SU-DHL-6 (cell line): ENCODE results near the gene HDAC11.

Experiments used
- H2AFZ ChIP-seq: fragments of 200-600 bp; sonication (generic); 2 replicates; pipeline ENCODE4 v1.6.1; 2014; ENCODE audit warnings: low read depth, mild to moderate bottlenecking, moderate library complexity, mixed read lengths, antibody characterized with exemption, low read length; ENCODE audit not compliant: severe bottlenecking
- H3F3A ChIP-seq: fragments of 200-600 bp; shearing (Covaris generic); 2 replicates; pipeline ENCODE4 v1.6.0; 2016; ENCODE audit warnings: antibody characterized with exemption, mild to moderate bottlenecking; ENCODE audit not compliant: insufficient read depth
- H3K27ac ChIP-seq: fragments of 200-600 bp; sonication (generic); 2 replicates; pipeline ENCODE4 v1.5.1; 2016; ENCODE audit warnings: low read depth, mild to moderate bottlenecking, low read length, moderate library complexity, mixed read lengths
- H3K27me3 ChIP-seq: fragments of 200-600 bp; sonication (generic), shearing (Covaris generic); 2 replicates; pipeline ENCODE4 v1.6.0; 2014; ENCODE audit warnings: mild to moderate bottlenecking, low read length
- H3K36me3 ChIP-seq: fragments of 200-600 bp; sonication (generic); 2 replicates; pipeline ENCODE4 v1.6.1; 2014; ENCODE audit warnings: mild to moderate bottlenecking, low read length, mixed read lengths
- H3K4me2 ChIP-seq: fragments of 300-600, 200-600 bp; shearing (Covaris generic), sonication (generic); 2 replicates; pipeline ENCODE4 v1.6.0; 2014; ENCODE audit warnings: low read length, low read depth, mild to moderate bottlenecking; ENCODE audit not compliant: poor library complexity, severe bottlenecking
- H3K4me3 ChIP-seq: fragments of 200-600 bp; sonication (generic); 2 replicates; pipeline ENCODE4 v1.5.1; 2014; ENCODE audit warnings: antibody characterized with exemption, low read length, mild to moderate bottlenecking, mixed read lengths; ENCODE audit not compliant: insufficient read depth, poor library complexity, severe bottlenecking
- H3K79me2 ChIP-seq: fragments of 200-600 bp; sonication (generic); 2 replicates; pipeline ENCODE4 v1.6.1; 2014; ENCODE audit warnings: mild to moderate bottlenecking, low read length, moderate library complexity; ENCODE audit not compliant: insufficient read depth
- H3K9ac ChIP-seq: fragments of 200-600 bp; sonication (generic); 2 replicates; pipeline ENCODE4 v1.7.0; 2014; ENCODE audit warnings: mild to moderate bottlenecking, low read length
- H3K9me2 ChIP-seq: fragments of 200-600 bp; sonication (generic); replicated peaks from 2 replicates; pipeline ENCODE4 v1.6.1; 2014; ENCODE audit warnings: low read length; ENCODE audit not compliant: insufficient read depth
- H3K9me3 ChIP-seq: fragments of 200-600 bp; sonication (generic); 2 replicates; pipeline ENCODE4 v1.6.1; 2014; ENCODE audit warnings: low read length, mixed read lengths; ENCODE audit not compliant: insufficient read depth
- H4K20me1 ChIP-seq: fragments of 200-600 bp; sonication (generic); 2 replicates; pipeline ENCODE4 v1.6.1; 2014; ENCODE audit warnings: low read depth, mild to moderate bottlenecking, antibody characterized with exemption, low read length, moderate library complexity, mixed read lengths
- EZH2phosphoT487 ChIP-seq: fragments of 200-600 bp; sonication (generic), shearing (Covaris generic); conservative IDR thresholded peaks from 2 replicates; pipeline ENCODE4 v1.6.1; 2018; ENCODE audit warnings: mild to moderate bottlenecking, antibody characterized with exemption, low read length, moderate library complexity, mixed read lengths
- TF ChIP-seq, protein P1 (sequence below): fragments of 200-600 bp; sonication (generic); IDR thresholded peaks from one replicate; pipeline ENCODE4 v1.5.1; 2017; ENCODE audit warnings: antibody characterized with exemption, mild to moderate bottlenecking, low read length, moderate library complexity; ENCODE audit not compliant: insufficient read depth, poor library complexity, severe bottlenecking

HDAC11 gene

DNA sequence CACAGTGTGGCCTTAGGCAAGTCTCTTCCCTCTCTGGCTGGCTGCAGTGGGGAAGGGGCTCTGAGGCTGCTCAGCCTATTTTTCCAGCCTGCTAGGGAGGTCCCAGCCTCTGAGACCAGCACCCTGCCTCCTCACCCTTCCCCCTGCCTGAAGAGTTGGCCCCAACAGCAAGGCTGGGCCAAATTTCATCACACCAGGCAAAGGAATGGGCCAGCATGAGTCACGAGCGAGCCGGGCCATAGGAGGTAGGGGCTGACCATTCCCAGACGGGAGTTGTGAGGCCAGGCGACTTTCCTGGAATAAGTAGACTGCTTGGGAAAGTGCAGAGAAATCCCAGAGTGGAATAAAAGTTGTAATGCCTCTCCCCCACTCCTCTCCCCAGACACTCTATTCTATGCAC, 63.1 kb downstream of the HDAC11 start:
- Histone ChIP-seq H3K27ac (no peak overlapping the region), H3K4me3 (no peak overlapping the region), H3K4me2 (no peak overlapping the region), H3K36me3 (no peaks in the 10 kb centered on the region), H3K9ac (no peak overlapping the region), H3F3A (no peaks in the 10 kb centered on the region), H3K27me3 (no peaks in the 10 kb centered on the region), H4K20me1 (no peaks in the 10 kb centered on the region), H3K79me2 (no peaks in the 10 kb centered on the region), H3K9me2 (no peaks in the 10 kb centered on the region), H3K9me3 (0 out of 2 replicates have a peak, but pooled peaks cover 4% of the 10 kb centered on the region), H2AFZ (no peak overlapping the region)
- TF ChIP-seq, protein P1, sequence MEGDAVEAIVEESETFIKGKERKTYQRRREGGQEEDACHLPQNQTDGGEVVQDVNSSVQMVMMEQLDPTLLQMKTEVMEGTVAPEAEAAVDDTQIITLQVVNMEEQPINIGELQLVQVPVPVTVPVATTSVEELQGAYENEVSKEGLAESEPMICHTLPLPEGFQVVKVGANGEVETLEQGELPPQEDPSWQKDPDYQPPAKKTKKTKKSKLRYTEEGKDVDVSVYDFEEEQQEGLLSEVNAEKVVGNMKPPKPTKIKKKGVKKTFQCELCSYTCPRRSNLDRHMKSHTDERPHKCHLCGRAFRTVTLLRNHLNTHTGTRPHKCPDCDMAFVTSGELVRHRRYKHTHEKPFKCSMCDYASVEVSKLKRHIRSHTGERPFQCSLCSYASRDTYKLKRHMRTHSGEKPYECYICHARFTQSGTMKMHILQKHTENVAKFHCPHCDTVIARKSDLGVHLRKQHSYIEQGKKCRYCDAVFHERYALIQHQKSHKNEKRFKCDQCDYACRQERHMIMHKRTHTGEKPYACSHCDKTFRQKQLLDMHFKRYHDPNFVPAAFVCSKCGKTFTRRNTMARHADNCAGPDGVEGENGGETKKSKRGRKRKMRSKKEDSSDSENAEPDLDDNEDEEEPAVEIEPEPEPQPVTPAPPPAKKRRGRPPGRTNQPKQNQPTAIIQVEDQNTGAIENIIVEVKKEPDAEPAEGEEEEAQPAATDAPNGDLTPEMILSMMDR: no peak
- TF ChIP-seq EZH2phosphoT487: no peak

DNA sequence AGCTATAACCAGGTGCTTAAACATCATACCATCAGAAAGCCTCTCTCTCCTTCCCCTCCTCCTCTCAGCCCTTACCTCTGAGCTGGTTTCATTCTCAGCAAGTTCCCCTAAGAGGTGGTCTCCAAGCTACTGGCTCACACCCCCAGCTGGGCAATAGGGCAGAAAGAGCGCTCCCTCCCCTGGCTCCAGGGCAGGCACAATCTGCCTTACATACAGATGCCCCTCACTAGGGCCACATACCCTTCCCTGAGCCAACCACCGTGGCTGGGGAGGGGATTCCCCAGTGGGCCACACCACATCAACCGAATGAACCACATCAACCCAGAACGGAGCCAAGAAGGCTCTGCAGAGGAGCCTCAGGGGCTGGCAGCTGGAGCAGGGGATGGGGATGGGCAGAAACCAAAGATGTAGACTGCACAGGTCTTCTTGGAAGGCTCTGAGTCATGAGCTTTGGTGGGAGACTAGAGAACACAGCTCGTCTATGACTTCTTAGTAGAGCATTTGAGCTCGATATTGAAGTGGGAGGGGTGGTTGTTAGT, 64.3 kb downstream of the HDAC11 start:
- Histone ChIP-seq H3K9ac (no peak overlapping the region), H3K9me2 (no peaks in the 10 kb centered on the region), H3K4me3 (no peak overlapping the region), H3K79me2 (no peaks in the 10 kb centered on the region), H3F3A (no peaks in the 10 kb centered on the region), H2AFZ (no peak overlapping the region), H3K36me3 (no peaks in the 10 kb centered on the region), H3K9me3 (0 out of 2 replicates have a peak, but pooled peaks cover 4% of the 10 kb centered on the region), H3K27ac (no peak overlapping the region), H3K27me3 (no peaks in the 10 kb centered on the region), H3K4me2 (no peak overlapping the region), H4K20me1 (no peaks in the 10 kb centered on the region)
- TF ChIP-seq, protein P1: no peak
- TF ChIP-seq EZH2phosphoT487: no peak

DNA sequence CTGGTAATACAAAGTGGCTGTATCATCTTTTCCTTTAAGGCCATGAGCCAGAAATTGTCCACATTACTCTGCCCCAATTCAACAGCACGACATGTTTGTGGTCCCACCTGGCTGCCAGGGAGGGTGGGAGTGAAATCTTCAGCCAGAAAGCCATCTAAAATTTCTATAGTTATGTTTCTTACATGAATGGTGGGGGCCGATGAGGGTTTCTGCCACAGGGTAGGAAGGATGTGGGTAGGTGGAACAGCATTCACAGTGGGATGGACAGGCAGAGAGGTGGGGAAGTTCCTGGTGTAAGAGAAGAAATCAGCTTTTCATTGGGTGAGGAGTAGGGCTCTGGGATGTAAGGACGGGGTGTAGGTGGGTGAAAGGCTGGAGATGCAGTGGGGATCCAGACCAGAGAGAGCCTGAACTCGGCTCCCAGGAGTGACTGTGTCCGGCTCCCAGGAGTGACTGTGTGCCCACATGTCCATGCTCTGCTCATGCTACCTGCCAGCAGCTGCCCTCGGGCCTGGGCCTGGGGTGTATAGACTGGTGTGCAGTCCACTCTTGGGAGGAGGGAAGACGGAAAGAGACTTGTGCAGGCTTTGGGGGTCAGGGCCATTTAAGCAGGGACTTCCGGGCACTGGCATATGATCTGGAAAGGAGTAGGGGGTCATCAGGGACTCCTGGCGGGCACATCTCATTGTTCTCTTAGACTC, 65.0 kb downstream of the HDAC11 start:
- Histone ChIP-seq H3K4me3 (no peak overlapping the region), H3F3A (no peaks in the 10 kb centered on the region), H3K36me3 (no peaks in the 10 kb centered on the region), H3K4me2 (no peak overlapping the region), H3K27ac (no peak overlapping the region), H3K79me2 (no peaks in the 10 kb centered on the region), H4K20me1 (no peaks in the 10 kb centered on the region), H2AFZ (no peak overlapping the region), H3K9me3 (0 out of 2 replicates have a peak, but pooled peaks cover 4% of the 10 kb centered on the region), H3K27me3 (no peaks in the 10 kb centered on the region), H3K9ac (no peak overlapping the region), H3K9me2 (no peaks in the 10 kb centered on the region)
- TF ChIP-seq, protein P1: no peak
- no peak for TF ChIP-seq EZH2phosphoT487
